ENCODE measurements around the gene C1orf105. TPM values are rescaled to one million over a fixed set of nuclear protein-coding genes. Genes with fewer than 3 reads are reported as not detected.

C1orf105 gene
- total and polyA plus RNA-seq, 2 donors from 2014 or later, result not detected

DNA sequence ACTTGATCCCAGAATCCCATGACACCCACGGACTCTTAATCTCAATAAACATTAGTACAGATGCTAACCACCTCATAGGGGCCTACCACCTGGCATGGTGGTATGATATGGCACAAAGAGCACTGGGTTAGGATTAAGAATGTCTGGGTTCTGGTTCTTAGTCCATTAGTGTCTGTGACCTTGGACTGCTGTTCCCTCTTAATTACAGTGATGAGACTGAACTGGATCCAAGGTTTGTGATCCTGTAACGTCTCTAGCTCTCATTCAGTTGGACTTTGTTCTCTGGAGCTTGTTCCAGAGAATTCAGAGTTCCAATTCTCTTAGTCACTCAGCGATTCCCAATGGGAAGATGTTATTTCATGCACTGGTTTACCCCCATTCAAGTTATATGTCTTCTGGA lies 47.0 kb downstream of the C1orf105 start:
- FAIRE-seq (no peak), DNase-seq (no peak)
- Histone ChIP-seq H3K9ac (ENCODE audit: low read length in 3 of 3) (no peak overlapping the region), H3K27me3 (ENCODE audit: control insufficient read depth, insufficient read depth, low read length) (no peaks in the 10 kb centered on the region), H3K36me3 (ENCODE audit: control insufficient read depth in 2 of 3, insufficient read depth in 3 of 3, low read length in 3 of 3) (no peaks in the 10 kb centered on the region), H3K27ac (ENCODE audit: low read depth in 2 of 2, low read length in 2 of 2) (no peak overlapping the region), H3K9me3 (ENCODE audit: control insufficient read depth in 2 of 3, insufficient read depth in 1 of 3, low read length in 3 of 3) (no peaks in the 10 kb centered on the region), H3K4me1 (ENCODE audit: control insufficient read depth in 2 of 3, insufficient read depth in 2 of 3, low read depth in 1 of 3, low read length in 3 of 3) (no peaks in the 10 kb centered on the region), H3K4me3 (ENCODE audit: low read length in 3 of 3) (no peak overlapping the region)
- TF ChIP-seq, protein P1, sequence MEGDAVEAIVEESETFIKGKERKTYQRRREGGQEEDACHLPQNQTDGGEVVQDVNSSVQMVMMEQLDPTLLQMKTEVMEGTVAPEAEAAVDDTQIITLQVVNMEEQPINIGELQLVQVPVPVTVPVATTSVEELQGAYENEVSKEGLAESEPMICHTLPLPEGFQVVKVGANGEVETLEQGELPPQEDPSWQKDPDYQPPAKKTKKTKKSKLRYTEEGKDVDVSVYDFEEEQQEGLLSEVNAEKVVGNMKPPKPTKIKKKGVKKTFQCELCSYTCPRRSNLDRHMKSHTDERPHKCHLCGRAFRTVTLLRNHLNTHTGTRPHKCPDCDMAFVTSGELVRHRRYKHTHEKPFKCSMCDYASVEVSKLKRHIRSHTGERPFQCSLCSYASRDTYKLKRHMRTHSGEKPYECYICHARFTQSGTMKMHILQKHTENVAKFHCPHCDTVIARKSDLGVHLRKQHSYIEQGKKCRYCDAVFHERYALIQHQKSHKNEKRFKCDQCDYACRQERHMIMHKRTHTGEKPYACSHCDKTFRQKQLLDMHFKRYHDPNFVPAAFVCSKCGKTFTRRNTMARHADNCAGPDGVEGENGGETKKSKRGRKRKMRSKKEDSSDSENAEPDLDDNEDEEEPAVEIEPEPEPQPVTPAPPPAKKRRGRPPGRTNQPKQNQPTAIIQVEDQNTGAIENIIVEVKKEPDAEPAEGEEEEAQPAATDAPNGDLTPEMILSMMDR (IDR thresholded peaks at IDR 0.05; ENCODE audit: borderline replicate concordance, extremely low read depth, insufficient read depth), result no peak
- intact Hi-C loops (cut with DNase I), result no loop called here

DNA sequence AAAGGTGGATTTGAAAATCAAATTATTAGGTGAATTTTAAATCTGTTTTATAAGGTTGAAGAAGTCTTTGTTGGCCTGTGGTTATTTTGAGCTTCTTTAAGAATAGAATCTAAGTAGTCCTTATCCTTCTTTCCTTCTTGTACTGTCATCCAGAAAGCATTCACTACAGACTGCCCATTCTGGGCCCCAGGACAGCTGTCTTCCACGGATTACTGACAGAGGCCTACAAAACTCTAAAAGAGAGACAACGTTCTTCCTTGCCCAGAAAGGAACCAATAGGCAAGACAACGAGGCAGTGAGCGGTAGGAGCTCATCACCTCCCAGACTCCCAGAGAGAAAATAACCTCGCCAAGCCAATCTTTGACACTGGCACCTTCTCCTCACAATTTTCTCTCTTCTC lies 47.8 kb downstream of the C1orf105 start:
- no peak for DNase-seq
- TF ChIP-seq, protein P1 (IDR thresholded peaks at IDR 0.05; ENCODE audit: borderline replicate concordance, extremely low read depth, insufficient read depth), result no peak
- H3K36me3 ChIP-seq (ENCODE audit: control insufficient read depth in 2 of 3, insufficient read depth in 3 of 3, low read length in 3 of 3), result no peaks in the 10 kb centered on the region
- intact Hi-C loops (cut with DNase I), result no loop called here
- H3K9ac ChIP-seq (ENCODE audit: low read length in 3 of 3), result no peak overlapping the region
- H3K4me3 ChIP-seq (ENCODE audit: low read length in 3 of 3), result no peak overlapping the region
- no peak for FAIRE-seq
- no peaks in the 10 kb centered on the region for H3K4me1 ChIP-seq (ENCODE audit: control insufficient read depth in 2 of 3, insufficient read depth in 2 of 3, low read depth in 1 of 3, low read length in 3 of 3)
- no peaks in the 10 kb centered on the region for H3K27me3 ChIP-seq (ENCODE audit: control insufficient read depth, insufficient read depth, low read length)
- H3K27ac ChIP-seq (ENCODE audit: low read depth in 2 of 2, low read length in 2 of 2), result no peak overlapping the region
- H3K9me3 ChIP-seq (ENCODE audit: control insufficient read depth in 2 of 3, insufficient read depth in 1 of 3, low read length in 3 of 3), result no peaks in the 10 kb centered on the region

DNA sequence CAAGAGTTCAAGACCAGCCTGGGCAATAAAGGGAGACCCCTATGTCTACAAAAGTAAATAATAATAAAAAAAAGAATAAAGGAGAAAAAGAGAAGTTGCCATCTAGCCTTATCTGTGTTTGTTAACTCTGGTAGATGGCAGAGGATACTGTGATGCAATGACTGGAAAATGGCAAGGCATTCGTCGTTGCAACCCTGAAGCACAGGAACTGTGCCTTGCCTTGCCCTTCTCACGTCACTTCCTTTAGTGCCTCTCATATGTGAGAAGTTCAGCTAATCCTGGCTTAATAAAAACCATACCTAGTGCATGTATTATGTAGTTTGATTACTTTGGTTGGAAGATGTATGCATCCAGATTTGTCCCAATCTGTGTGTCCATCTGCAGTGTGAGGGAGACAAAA lies 49.2 kb downstream of the C1orf105 start:
- intact Hi-C loops (cut with DNase I), result no loop called here
- H3K9me3 ChIP-seq (ENCODE audit: control insufficient read depth in 2 of 3, insufficient read depth in 1 of 3, low read length in 3 of 3), result no peaks in the 10 kb centered on the region
- H3K36me3 ChIP-seq (ENCODE audit: control insufficient read depth in 2 of 3, insufficient read depth in 3 of 3, low read length in 3 of 3), result no peaks in the 10 kb centered on the region
- no peak overlapping the region for H3K9ac ChIP-seq (ENCODE audit: low read length in 3 of 3)
- DNase-seq (no peak), FAIRE-seq (no peak)
- H3K27ac ChIP-seq (ENCODE audit: low read depth in 2 of 2, low read length in 2 of 2), result no peak overlapping the region
- H3K4me1 ChIP-seq (ENCODE audit: control insufficient read depth in 2 of 3, insufficient read depth in 2 of 3, low read depth in 1 of 3, low read length in 3 of 3), result no peaks in the 10 kb centered on the region
- no peaks in the 10 kb centered on the region for H3K27me3 ChIP-seq (ENCODE audit: control insufficient read depth, insufficient read depth, low read length)
- no peak overlapping the region for H3K4me3 ChIP-seq (ENCODE audit: low read length in 3 of 3)
- TF ChIP-seq, protein P1 (IDR thresholded peaks at IDR 0.05; ENCODE audit: borderline replicate concordance, extremely low read depth, insufficient read depth), result no peak

DNA sequence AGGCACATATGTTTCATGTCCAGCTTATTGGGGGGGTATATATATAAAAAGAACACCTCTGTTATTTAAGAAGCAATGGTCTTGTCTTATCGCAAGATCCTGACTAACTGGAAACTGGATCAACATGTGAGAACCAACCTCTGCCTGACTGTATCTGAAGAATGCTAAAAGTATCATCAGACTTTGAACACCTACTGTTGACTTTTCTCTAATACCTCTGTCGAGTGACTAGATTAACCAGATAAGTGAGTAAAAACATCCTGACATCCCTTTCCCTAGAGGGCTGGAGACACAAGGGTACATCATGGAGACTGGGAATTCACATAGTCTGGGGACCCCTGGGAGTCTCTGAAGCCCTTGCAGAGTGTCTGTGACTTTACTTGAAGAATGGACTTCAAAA lies 49.7 kb downstream of the C1orf105 start:
- H3K36me3 ChIP-seq (ENCODE audit: control insufficient read depth in 2 of 3, insufficient read depth in 3 of 3, low read length in 3 of 3), result no peaks in the 10 kb centered on the region
- FAIRE-seq, result no peak
- TF ChIP-seq, protein P1 (IDR thresholded peaks at IDR 0.05; ENCODE audit: borderline replicate concordance, extremely low read depth, insufficient read depth), result no peak
- H3K27me3 ChIP-seq (ENCODE audit: control insufficient read depth, insufficient read depth, low read length), result no peaks in the 10 kb centered on the region
- H3K9ac ChIP-seq (ENCODE audit: low read length in 3 of 3), result no peak overlapping the region
- no peaks in the 10 kb centered on the region for H3K4me1 ChIP-seq (ENCODE audit: control insufficient read depth in 2 of 3, insufficient read depth in 2 of 3, low read depth in 1 of 3, low read length in 3 of 3)
- DNase-seq, result no peak
- no peak overlapping the region for H3K27ac ChIP-seq (ENCODE audit: low read depth in 2 of 2, low read length in 2 of 2)
- H3K4me3 ChIP-seq (ENCODE audit: low read length in 3 of 3), result no peak overlapping the region
- H3K9me3 ChIP-seq (ENCODE audit: control insufficient read depth in 2 of 3, insufficient read depth in 1 of 3, low read length in 3 of 3), result no peaks in the 10 kb centered on the region
- intact Hi-C loops (cut with DNase I), result no loop called here
